Trophoblast cell (in vitro differentiated cells and primary cell): ENCODE measurements around the gene HEMK1.

Experiments
- DNase-seq, 2 donors: peaks; one replicate each; pipeline ENCODE4 v3.0.0-alpha.2; 2016
- H2AFZ ChIP-seq: 2 replicates; pipeline ENCODE4 v1.6.1; 2013; ENCODE audit warnings: low read length, moderate library complexity, mild to moderate bottlenecking; ENCODE audit not compliant: insufficient read depth, poor library complexity
- H2AK5ac ChIP-seq: 2 replicates; pipeline ENCODE4 v1.6.1; 2013; ENCODE audit warnings: mild to moderate bottlenecking, low read length
- H2BK120ac ChIP-seq: 2 replicates; pipeline ENCODE4 v1.6.1; 2013; ENCODE audit warnings: low read length, mild to moderate bottlenecking, moderate library complexity; ENCODE audit not compliant: insufficient read depth, poor library complexity
- H2BK12ac ChIP-seq: 2 replicates; pipeline ENCODE4 v1.6.1; 2013; ENCODE audit warnings: mild to moderate bottlenecking, low read length, moderate library complexity
- H2BK5ac ChIP-seq: 2 replicates; pipeline ENCODE4 v1.6.1; 2013; ENCODE audit warnings: low read length, low read depth, moderate library complexity, mild to moderate bottlenecking; ENCODE audit not compliant: poor library complexity
- H3K14ac ChIP-seq: 2 replicates; pipeline ENCODE4 v1.6.1; 2013; ENCODE audit warnings: mild to moderate bottlenecking, low read length
- H3K18ac ChIP-seq: 2 replicates; pipeline ENCODE4 v1.6.1; 2013; ENCODE audit warnings: mild to moderate bottlenecking, low read length
- H3K23ac ChIP-seq: 2 replicates; pipeline ENCODE4 v1.6.1; 2013; ENCODE audit warnings: low read length
- H3K27ac ChIP-seq: 2 replicates; pipeline ENCODE4 v1.5.1; 2013; ENCODE audit warnings: low read depth, mild to moderate bottlenecking, inconsistent platforms, low read length, moderate library complexity
- H3K27me3 ChIP-seq: 2 replicates; pipeline ENCODE4 v1.6.1; 2013; ENCODE audit warnings: inconsistent platforms, mild to moderate bottlenecking, low read length, moderate library complexity; ENCODE audit not compliant: insufficient read depth
- H3K36me3 ChIP-seq, 2 experiments: 1 replicate in 1 of 2; 2 replicates in 1 of 2; pipeline ENCODE4 v1.6.1; 2013; ENCODE audit warnings: low read length in 2 of 2, mild to moderate bottlenecking in 2 of 2, moderate library complexity in 1 of 2; ENCODE audit not compliant: insufficient read depth in 2 of 2, control insufficient read depth in 1 of 2
- H3K4ac ChIP-seq: 2 replicates; pipeline ENCODE4 v1.6.1; 2013; ENCODE audit warnings: low read depth, mild to moderate bottlenecking, low read length, moderate library complexity
- H3K4me1 ChIP-seq, 2 experiments: 1 replicate in 1 of 2; 2 replicates in 1 of 2; pipeline ENCODE4 v1.6.1; 2013; ENCODE audit warnings: low read length in 2 of 2, mild to moderate bottlenecking in 2 of 2, moderate library complexity in 1 of 2; ENCODE audit not compliant: insufficient read depth in 2 of 2, control insufficient read depth in 1 of 2
- H3K4me2 ChIP-seq: 2 replicates; pipeline ENCODE4 v1.6.1; 2013; ENCODE audit warnings: inconsistent platforms, mild to moderate bottlenecking, low read length, moderate library complexity
- H3K4me3 ChIP-seq: 2 replicates; pipeline ENCODE4 v1.5.1; 2013; ENCODE audit warnings: mild to moderate bottlenecking, low read depth, low read length, inconsistent platforms
- H3K79me1 ChIP-seq: one replicate; pipeline ENCODE4 v1.6.1; 2013; ENCODE audit warnings: low read length
- H3K79me2 ChIP-seq: 2 replicates; pipeline ENCODE4 v1.6.1; 2013; ENCODE audit warnings: low read length, mild to moderate bottlenecking; ENCODE audit not compliant: control insufficient read depth, insufficient read depth, poor library complexity
- H3K9ac ChIP-seq: 2 replicates; pipeline ENCODE4 v1.6.1; 2013; ENCODE audit warnings: mild to moderate bottlenecking, low read length
- H3K9me3 ChIP-seq: 2 replicates; pipeline ENCODE4 v1.6.1; 2013; ENCODE audit warnings: low read depth, mild to moderate bottlenecking, control low read depth, inconsistent platforms, low read length; ENCODE audit not compliant: insufficient read depth
- H4K12ac ChIP-seq: 2 replicates; pipeline ENCODE4 v1.6.1; 2013; ENCODE audit warnings: low read depth, mild to moderate bottlenecking, low read length, moderate library complexity
- H4K8ac ChIP-seq: 2 replicates; pipeline ENCODE4 v1.6.1; 2013; ENCODE audit warnings: low read depth, mild to moderate bottlenecking, low read length, moderate library complexity
- H4K91ac ChIP-seq: one replicate; pipeline ENCODE4 v1.6.1; 2013; ENCODE audit warnings: low read depth, mild to moderate bottlenecking, low read length, moderate library complexity
- WGBS: extraction: QIAGEN DNeasy Blood & Tissue Kit; methylation state at CpG from one replicate; pipeline ENCODE4 v1.1.7; 2013; ENCODE audit warnings: missing lambda C conversion rate; ENCODE audit not compliant: insufficient read length, insufficient coverage; ENCODE audit errors: extremely low coverage; 5-methylcytosine and 5-hydroxymethylcytosine counted together

Gene HEMK1

GRCh38 chr3:50617911-50618481, 48.7 kb downstream of the HEMK1 start:
- Histone ChIP-seq H3K79me1 (peaks cover 3% of the 10 kb centered on the region), H3K4me1 (peaks cover 7% of the 10 kb centered on the region in 2 experiments), H3K4ac (no peak overlapping the region), H3K27ac (no peak overlapping the region), H4K12ac (no peak overlapping the region), H4K8ac (no peak overlapping the region), H3K27me3 (no peaks in the 10 kb centered on the region), H2BK120ac (no peak overlapping the region), H3K4me3 (no peak overlapping the region), H3K23ac (no peak overlapping the region), H3K79me2 (peaks cover 6% of the 10 kb centered on the region), H3K4me2 (peak overlapping the region; percentile 96), H3K9me3 (peaks cover 1% of the 10 kb centered on the region), H3K14ac (no peak overlapping the region), H3K9ac (no peak overlapping the region), H2BK5ac (no peak overlapping the region), H2AFZ (no peak overlapping the region), H2BK12ac (no peak overlapping the region), H3K18ac (no peak overlapping the region), H4K91ac (no peak overlapping the region), H3K36me3 (no peaks in the 10 kb centered on the region), H2AK5ac (no peak overlapping the region)
- WGBS: no CpG with 5 or more reads among the region's 6 CpGs
- no peak for DNase-seq

- no peak overlapping the region for H2BK12ac ChIP-seq
- no peak overlapping the region for H3K14ac ChIP-seq
- no peak overlapping the region for H3K4ac ChIP-seq
- H3K9me3 ChIP-seq: peaks cover 1% of the 10 kb centered on the region
- no peak for DNase-seq
- no peak overlapping the region for H3K4me3 ChIP-seq
- H3K27ac ChIP-seq: no peak overlapping the region
- no peak overlapping the region for H2BK120ac ChIP-seq
- H3K18ac ChIP-seq: no peak overlapping the region
- no CpG with 5 or more reads among the region's 1 CpG for WGBS
- no peak overlapping the region for H2BK5ac ChIP-seq
- H3K27me3 ChIP-seq: no peaks in the 10 kb centered on the region
- no peak overlapping the region for H3K9ac ChIP-seq
- no peaks in the 10 kb centered on the region for H3K36me3 ChIP-seq
- H4K91ac ChIP-seq: no peak overlapping the region
- H3K4me1 ChIP-seq: peaks cover 18 to 22% of the 10 kb centered on the region in 2 experiments
- peaks cover 6% of the 10 kb centered on the region for H3K79me2 ChIP-seq
- no peak overlapping the region for H4K12ac ChIP-seq
- no peak overlapping the region for H4K8ac ChIP-seq
- H3K4me2 ChIP-seq: no peak overlapping the region
- no peak overlapping the region for H2AK5ac ChIP-seq
- H3K79me1 ChIP-seq: peaks cover 3% of the 10 kb centered on the region
- no peak overlapping the region for H3K23ac ChIP-seq
- no peak overlapping the region for H2AFZ ChIP-seq
Measured at GRCh38 chr3:50620420-50620819, 51.1 kb downstream of the HEMK1 start.

GRCh38 chr3:50620820-50621219, 51.5 kb downstream of the HEMK1 start:
- H4K12ac ChIP-seq: no peak overlapping the region
- H3K23ac ChIP-seq: no peak overlapping the region

GRCh38 chr3:50622881-50623280, 53.6 kb downstream of the HEMK1 start:
- Histone ChIP-seq H2BK5ac (no peak overlapping the region), H2AFZ (no peak overlapping the region), H3K4ac (no peak overlapping the region), H4K12ac (no peak overlapping the region), H3K4me2 (no peak overlapping the region), H3K9ac (no peak overlapping the region), H3K36me3 (no peaks in the 10 kb centered on the region), H3K18ac (no peak overlapping the region), H3K79me2 (peaks cover 2% of the 10 kb centered on the region), H3K27ac (no peak overlapping the region), H3K14ac (no peak overlapping the region), H3K4me3 (no peak overlapping the region), H2AK5ac (no peak overlapping the region), H2BK120ac (no peak overlapping the region), H3K9me3 (peaks cover 3% of the 10 kb centered on the region), H4K91ac (no peak overlapping the region), H3K4me1 (peaks cover 18 to 20% of the 10 kb centered on the region in 2 experiments), H3K27me3 (no peaks in the 10 kb centered on the region), H4K8ac (no peak overlapping the region), H2BK12ac (no peak overlapping the region), H3K79me1 (no peaks in the 10 kb centered on the region), H3K23ac (no peak overlapping the region)
- no CpG with 5 or more reads among the region's 3 CpGs for WGBS
- DNase-seq: no peak

More at GRCh38 chr3:50620820-50621219, 51.5 kb downstream of the HEMK1 start:
- H3K9me3 ChIP-seq: peaks cover 1% of the 10 kb centered on the region
- H4K91ac ChIP-seq: no peak overlapping the region
- peaks cover 3% of the 10 kb centered on the region for H3K79me1 ChIP-seq
- no peak overlapping the region for H3K4me2 ChIP-seq
- no peaks in the 10 kb centered on the region for H3K27me3 ChIP-seq
- H3K18ac ChIP-seq: no peak overlapping the region
- no peak overlapping the region for H2AK5ac ChIP-seq
- no CpG with 5 or more reads among the region's 4 CpGs for WGBS
- H3K4me1 ChIP-seq: peaks cover 18 to 22% of the 10 kb centered on the region in 2 experiments
- no peak overlapping the region for H2BK120ac ChIP-seq
- no peak for DNase-seq
- no peak overlapping the region for H4K8ac ChIP-seq
- no peaks in the 10 kb centered on the region for H3K36me3 ChIP-seq
- no peak overlapping the region for H3K4ac ChIP-seq
- H3K79me2 ChIP-seq: peaks cover 6% of the 10 kb centered on the region
- H2AFZ ChIP-seq: no peak overlapping the region
- H3K4me3 ChIP-seq: no peak overlapping the region
- no peak overlapping the region for H3K14ac ChIP-seq
- H2BK5ac ChIP-seq: no peak overlapping the region
- H2BK12ac ChIP-seq: no peak overlapping the region
- H3K9ac ChIP-seq: no peak overlapping the region
- H3K27ac ChIP-seq: no peak overlapping the region
